AG09309 (cell line): ENCODE results near the gene TANC1.

Experiments used
- DNase-seq: peaks from one replicate; pipeline ENCODE4 v3.0.0-alpha.2; 2010; ENCODE audit warnings: low read depth
- H3K4me3 ChIP-seq: 2 replicates; pipeline ENCODE4 v1.5.1; 2011; ENCODE audit warnings: mild to moderate bottlenecking, low read depth, low read length, moderate library complexity; ENCODE audit not compliant: control insufficient read depth
- CTCF ChIP-seq: IDR thresholded peaks from 2 replicates; pipeline ENCODE4 v1.5.1; 2011; ENCODE audit warnings: mild to moderate bottlenecking, low read depth, low read length, inconsistent platforms; ENCODE audit not compliant: insufficient read depth, control insufficient read depth; ENCODE audit errors: missing control alignments

Gene TANC1

GRCh38 chr2:158928515-158928914 lies 39.9 kb upstream of the TANC1 start:
- H3K4me3 ChIP-seq = no peak overlapping the region
- TF ChIP-seq CTCF = no peak
- no peak for DNase-seq

DNA sequence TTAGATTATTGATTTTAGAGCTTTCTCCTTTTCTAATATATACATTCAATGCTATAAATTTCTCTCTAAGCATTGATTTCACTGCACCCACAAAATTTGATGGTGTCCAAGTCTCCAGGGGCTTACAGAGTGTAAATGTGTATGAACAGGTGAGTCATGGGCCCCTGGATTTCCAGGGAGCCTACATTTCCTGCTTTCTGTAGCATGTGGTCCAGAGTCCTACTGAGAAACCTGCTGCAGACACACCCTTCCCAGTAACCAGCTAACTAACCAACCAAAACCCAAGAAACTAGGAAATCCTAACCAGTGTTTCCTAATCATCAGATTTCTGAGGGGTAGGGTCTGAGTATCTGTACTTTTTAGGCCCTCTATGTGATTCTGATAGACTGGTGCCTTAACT lies 39.5 kb upstream of the TANC1 start:
- DNase-seq = no peak
- H3K4me3 ChIP-seq = no peak overlapping the region
- TF ChIP-seq CTCF = no peak

DNA sequence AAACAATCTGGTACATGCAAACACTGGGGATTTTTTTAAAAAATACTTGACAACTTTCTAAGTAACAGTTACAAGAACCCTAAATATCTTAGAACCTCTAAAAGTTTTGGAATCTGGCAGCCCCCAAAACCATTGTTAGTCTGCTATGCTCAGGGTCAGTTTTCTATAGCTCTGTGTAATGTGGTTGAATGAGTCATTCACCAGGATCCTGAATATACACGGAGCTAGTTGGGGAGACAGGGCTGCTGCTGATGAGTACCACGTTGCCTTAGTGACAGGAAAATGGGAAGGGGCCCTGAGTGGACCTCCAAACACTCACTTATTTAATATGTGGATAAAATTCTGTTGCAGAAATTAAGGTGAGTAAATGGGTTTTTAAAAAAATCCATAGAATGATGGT lies 36.9 kb upstream of the TANC1 start:
- no peak for DNase-seq
- TF ChIP-seq CTCF = no peak
- no peak overlapping the region for H3K4me3 ChIP-seq

DNA sequence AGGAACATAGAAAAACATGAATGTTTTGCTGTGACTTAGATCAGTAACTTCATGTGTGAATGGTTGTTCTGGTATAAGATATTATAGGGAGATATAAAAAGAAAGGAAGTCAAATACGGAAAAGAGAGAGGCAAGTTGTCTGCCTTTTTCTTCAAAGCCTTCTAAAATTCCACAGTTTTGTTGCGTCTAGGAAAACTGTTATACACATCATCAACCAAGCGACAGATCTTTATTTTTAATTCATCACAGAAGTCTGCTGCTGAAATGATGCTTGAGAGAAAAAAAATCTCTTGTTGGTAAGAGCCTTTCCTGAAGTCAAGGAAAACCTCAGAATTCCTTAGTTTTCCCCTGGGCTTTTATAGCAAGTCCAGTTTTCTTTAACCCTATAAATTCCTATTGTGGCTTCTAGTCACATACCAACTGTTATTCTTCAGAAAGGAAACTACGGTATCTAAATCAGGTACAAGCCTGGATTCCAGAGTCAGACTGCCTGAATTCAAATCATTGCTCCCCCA lies 36.3 kb upstream of the TANC1 start:
- H3K4me3 ChIP-seq = no peak overlapping the region
- TF ChIP-seq CTCF = no peak
- no peak for DNase-seq

GRCh38 chr2:158934170-158934569 lies 34.3 kb upstream of the TANC1 start:
- no peak for DNase-seq
- no peak overlapping the region for H3K4me3 ChIP-seq
- no peak for TF ChIP-seq CTCF

- DNase-seq = no peak
- no peak for TF ChIP-seq CTCF
These were observed 32.8 kb upstream of the TANC1 start for GRCh38 chr2:158935617-158936016.

GRCh38 chr2:158936978-158937377 lies 31.5 kb upstream of the TANC1 start:
- TF ChIP-seq CTCF = no peak
- no peak overlapping the region for H3K4me3 ChIP-seq
- peak; percentile 43 for DNase-seq

More at GRCh38 chr2:158935617-158936016, 32.8 kb upstream of the TANC1 start:
- H3K4me3 ChIP-seq = no peak overlapping the region
